Smooth muscle cell (in vitro differentiated cells): ENCODE measurements around the gene LRRC27. TPM values are rescaled to one million over a fixed set of nuclear protein-coding genes. Genes with fewer than 3 reads are reported as not detected.

Source experiments
- DNase-seq: peaks from one replicate; lab custom pipeline; 2025; ENCODE audit not compliant: unreplicated experiment; lab: John Stamatoyannopoulos, UW
- H2AFZ ChIP-seq: fragments of 200-600 bp; sonication (generic); 2 replicates; pipeline ENCODE4 v1.6.0; 2016; ENCODE audit warnings: antibody characterized with exemption, low read depth, mild to moderate bottlenecking
- H3F3A ChIP-seq: fragments of 200-600 bp; sonication (generic); 2 replicates; pipeline ENCODE4 v1.6.0; 2017; ENCODE audit warnings: antibody characterized with exemption, low read depth
- H3K27ac ChIP-seq: fragments of 200-600 bp; sonication (generic); 2 replicates; pipeline ENCODE4 v1.5.1; 2016; ENCODE audit warnings: low read depth, mild to moderate bottlenecking
- H3K27me3 ChIP-seq: fragments of 200-600 bp; sonication (generic); 2 replicates; pipeline ENCODE4 v1.6.1; 2016; ENCODE audit warnings: low read depth, mild to moderate bottlenecking
- H3K36me3 ChIP-seq: fragments of 200-600 bp; sonication (generic); 2 replicates; pipeline ENCODE4 v1.5.1; 2016; ENCODE audit warnings: low read depth
- H3K4me1 ChIP-seq: fragments of 200-600 bp; sonication (generic); 2 replicates; pipeline ENCODE4 v1.5.1; 2016; ENCODE audit warnings: low read depth
- H3K4me2 ChIP-seq: fragments of 200-600 bp; sonication (generic); 2 replicates; pipeline ENCODE4 v1.6.0; 2016; ENCODE audit warnings: mild to moderate bottlenecking
- H3K4me3 ChIP-seq: fragments of 200-600 bp; sonication (generic); 2 replicates; pipeline ENCODE4 v1.5.1; 2016; ENCODE audit warnings: mild to moderate bottlenecking
- H3K79me2 ChIP-seq: fragments of 200-600 bp; sonication (generic); 2 replicates; pipeline ENCODE4 v1.6.0; 2016; ENCODE audit warnings: low read depth, mild to moderate bottlenecking
- H3K9ac ChIP-seq: fragments of 200-600 bp; sonication (generic); 2 replicates; pipeline ENCODE4 v1.6.0; 2016; ENCODE audit warnings: low read depth
- H3K9me3 ChIP-seq: fragments of 200-600 bp; sonication (generic); replicated peaks from 2 replicates; pipeline ENCODE4 v1.5.1; 2016; ENCODE audit warnings: low read depth
- H4K20me1 ChIP-seq: fragments of 200-600 bp; sonication (generic); 2 replicates; pipeline ENCODE4 v1.6.0; 2016; ENCODE audit warnings: low read depth
- CTCF ChIP-seq: fragments of 200-600 bp; sonication (generic); IDR thresholded peaks from 2 replicates; pipeline ENCODE4 v1.5.1; 2017; ENCODE audit warnings: borderline replicate concordance, mild to moderate bottlenecking, antibody characterized with exemption; ENCODE audit not compliant: insufficient read depth, poor library complexity, severe bottlenecking
- WGBS: methylation state at CpG from one replicate; pipeline ENCODE4 v1.1.7; 2016; ENCODE audit warnings: low lambda C conversion rate; 5-methylcytosine and 5-hydroxymethylcytosine counted together
- polyA plus RNA-seq: library from polyadenylated mRNA; unstranded; fragments of >200 nt; fragmentation: Nextera tagmentation; extraction: Ambion mirVana; gene quantifications from 2 replicates; pipeline ENCODE4 v1.2.1, GENCODE V29; 2016
- total RNA-seq: library from RNA; depleted of rRNA; stranded (reverse); fragments of >200 nt; gene quantifications from 2 replicates; pipeline ENCODE4 v1.2.3, GENCODE V29; 2014

The LRRC27 gene
- total and polyA plus RNA-seq, 2 experiments from 2014 or later = 7.6 to 11.5 TPM

- no peaks in the 10 kb centered on the region for H3K9me3 ChIP-seq
- over 99% methylated on average over 9 of the region's 9 CpGs for WGBS
- no peak overlapping the region for H2AFZ ChIP-seq
These were observed 93.8 kb downstream of the LRRC27 start for GRCh38 chr10:132425757-132426155.

GRCh38 chr10:132427006-132427771, 95.2 kb downstream of the LRRC27 start:
- Histone ChIP-seq H3K36me3 (no peaks in the 10 kb centered on the region), H3K79me2 (no peaks in the 10 kb centered on the region), H2AFZ (no peak overlapping the region), H3K9me3 (no peaks in the 10 kb centered on the region), H3K27me3 (no peaks in the 10 kb centered on the region), H3K4me2 (no peak overlapping the region), H3K27ac (no peak overlapping the region), H3K4me3 (no peak overlapping the region), H3K4me1 (no peaks in the 10 kb centered on the region), H3F3A (no peaks in the 10 kb centered on the region), H3K9ac (no peak overlapping the region), H4K20me1 (no peaks in the 10 kb centered on the region)
- no peak for TF ChIP-seq CTCF
- 94% methylated on average over 10 of the region's 10 CpGs for WGBS
- DNase-seq = no peak

More at GRCh38 chr10:132425757-132426155, 93.8 kb downstream of the LRRC27 start:
- no peak for TF ChIP-seq CTCF
- Histone ChIP-seq H4K20me1 (no peaks in the 10 kb centered on the region), H3K9ac (no peak overlapping the region), H3K36me3 (no peaks in the 10 kb centered on the region), H3K27ac (no peak overlapping the region), H3K79me2 (no peaks in the 10 kb centered on the region), H3K4me3 (no peak overlapping the region), H3K27me3 (no peaks in the 10 kb centered on the region), H3F3A (no peaks in the 10 kb centered on the region), H3K4me1 (peaks cover 12% of the 10 kb centered on the region), H3K4me2 (no peak overlapping the region)
- no peak for DNase-seq

DNA sequence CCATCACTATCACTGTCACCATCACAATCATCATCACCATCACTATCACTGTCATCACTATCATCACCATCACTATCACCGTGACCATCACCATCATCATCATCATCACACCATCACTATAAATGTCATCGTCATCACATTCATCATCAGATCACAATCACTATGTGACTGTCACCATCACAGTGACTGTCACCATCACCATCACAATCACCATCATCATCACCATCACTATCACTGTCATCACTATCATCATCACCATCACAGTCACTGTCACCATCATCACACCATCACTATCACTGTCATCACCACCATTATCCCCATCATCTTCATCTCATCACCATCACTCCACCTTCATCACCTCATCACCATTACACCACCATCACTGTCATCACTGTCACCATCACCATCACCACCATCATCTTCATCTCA, 96.0 kb downstream of the LRRC27 start:
- H4K20me1 ChIP-seq = no peaks in the 10 kb centered on the region
- H3K4me1 ChIP-seq = no peaks in the 10 kb centered on the region
- no peak overlapping the region for H2AFZ ChIP-seq
- H3K27me3 ChIP-seq = no peaks in the 10 kb centered on the region
- no peak overlapping the region for H3K27ac ChIP-seq
- H3K9me3 ChIP-seq = no peaks in the 10 kb centered on the region
- H3K4me2 ChIP-seq = no peak overlapping the region
- WGBS = 95% methylated on average over 2 of the region's 2 CpGs
- no peaks in the 10 kb centered on the region for H3K79me2 ChIP-seq
- no peak overlapping the region for H3K4me3 ChIP-seq
- no peaks in the 10 kb centered on the region for H3F3A ChIP-seq
- TF ChIP-seq CTCF = no peak
- no peak overlapping the region for H3K9ac ChIP-seq
- no peak for DNase-seq
- H3K36me3 ChIP-seq = no peaks in the 10 kb centered on the region

GRCh38 chr10:132428486-132428995, 96.5 kb downstream of the LRRC27 start:
- DNase-seq = no peak
- Histone ChIP-seq H4K20me1 (no peaks in the 10 kb centered on the region), H3K27ac (no peak overlapping the region), H3K27me3 (no peaks in the 10 kb centered on the region), H3K79me2 (no peaks in the 10 kb centered on the region), H2AFZ (no peak overlapping the region), H3K9ac (no peak overlapping the region), H3F3A (no peaks in the 10 kb centered on the region), H3K4me1 (no peaks in the 10 kb centered on the region), H3K36me3 (no peaks in the 10 kb centered on the region), H3K4me3 (no peak overlapping the region), H3K4me2 (no peak overlapping the region), H3K9me3 (no peaks in the 10 kb centered on the region)
- TF ChIP-seq CTCF = no peak
- WGBS = 95% methylated on average over 11 of the region's 11 CpGs
